Liver (tissue), 9 donors: ENCODE data around the gene GNLY. TPM values are rescaled to one million over a fixed set of nuclear protein-coding genes. Genes with fewer than 3 reads are reported as not detected.

Experiments
- DNase-seq: peaks from one replicate; pipeline ENCODE4 v3.0.0-alpha.2; 2017; ENCODE audit warnings: low spot score
- H3K27ac ChIP-seq, 2 donors: one replicate each; pipeline ENCODE4 v1.7.0; 2013; ENCODE audit warnings: inconsistent platforms in 2 of 2, low read length in 2 of 2, control low read depth in 1 of 2, low read depth in 1 of 2, mild to moderate bottlenecking in 1 of 2
- H3K27me3 ChIP-seq, 4 donors: one replicate each; pipeline versions ENCODE4 v1.6.1 to v1.7.0; 2013; ENCODE audit warnings: low read length in 3 of 4, inconsistent platforms in 1 of 4, mild to moderate bottlenecking in 1 of 4, moderate library complexity in 1 of 4; ENCODE audit not compliant: control insufficient read depth in 4 of 4, insufficient read depth in 4 of 4
- H3K36me3 ChIP-seq, 4 donors: one replicate each; pipeline versions ENCODE4 v1.6.1 to v1.7.0; 2013; ENCODE audit warnings: low read length in 3 of 4, mild to moderate bottlenecking in 3 of 4, low read depth in 1 of 4, moderate library complexity in 1 of 4; ENCODE audit not compliant: control insufficient read depth in 4 of 4, insufficient read depth in 3 of 4
- H3K4me1 ChIP-seq, 4 donors: one replicate each; pipeline versions ENCODE4 v1.6.1 to v1.7.0; 2013; ENCODE audit warnings: low read length in 3 of 4, mild to moderate bottlenecking in 3 of 4, moderate library complexity in 1 of 4; ENCODE audit not compliant: control insufficient read depth in 4 of 4, insufficient read depth in 4 of 4
- H3K4me3 ChIP-seq, 3 donors: one replicate each; pipeline versions ENCODE4 v1.6.1 to v1.7.0; 2013; ENCODE audit warnings: low read length in 3 of 3, control low read depth in 1 of 3, low read depth in 1 of 3, mild to moderate bottlenecking in 1 of 3
- H3K9ac ChIP-seq, 2 donors: one replicate each; pipeline ENCODE4 v1.7.0; 2013; ENCODE audit warnings: low read length in 2 of 2, mild to moderate bottlenecking in 2 of 2, moderate library complexity in 2 of 2, control low read depth in 1 of 2, low read depth in 1 of 2
- H3K9me3 ChIP-seq, 4 donors: one replicate each; pipeline versions ENCODE4 v1.6.1 to v1.7.0; 2013; ENCODE audit warnings: low read length in 3 of 4; ENCODE audit not compliant: control insufficient read depth in 4 of 4
- EGR1 ChIP-seq, 2 donors: IDR thresholded peaks; 2 replicates each; pipeline ENCODE4 v1.6.1; 2016 to 2018; ENCODE audit warnings: antibody characterized with exemption in 2 of 2, low read depth in 2 of 2
- FOXA1 ChIP-seq: IDR thresholded peaks from 2 replicates; pipeline ENCODE4 v1.6.1; 2016; ENCODE audit warnings: antibody characterized with exemption
- FOXA2 ChIP-seq: IDR thresholded peaks from 2 replicates; pipeline ENCODE4 v1.6.1; 2016; ENCODE audit warnings: antibody characterized with exemption
- GABPA ChIP-seq, 2 donors: IDR thresholded peaks in 1 of 2; conservative IDR thresholded peaks in 1 of 2; 2 replicates each; pipeline ENCODE4 v1.6.1; 2016; ENCODE audit warnings: antibody characterized with exemption in 2 of 2, mild to moderate bottlenecking in 1 of 2, moderate library complexity in 1 of 2
- HNF4A ChIP-seq, 2 donors: conservative IDR thresholded peaks; 2 replicates each; pipeline ENCODE4 v1.6.1; 2016; ENCODE audit warnings: antibody characterized with exemption in 2 of 2, mild to moderate bottlenecking in 2 of 2
- HNF4G ChIP-seq: IDR thresholded peaks from 2 replicates; pipeline ENCODE4 v1.6.1; 2016; ENCODE audit warnings: antibody characterized with exemption
- JUND ChIP-seq, 2 donors: IDR thresholded peaks; 2 replicates each; pipeline ENCODE4 v1.6.1; 2016; ENCODE audit warnings: antibody characterized with exemption in 2 of 2
- NR2F2 ChIP-seq: IDR thresholded peaks from 2 replicates; pipeline ENCODE4 v1.6.1; 2016; ENCODE audit warnings: antibody characterized with exemption
- RAD21 ChIP-seq, 2 donors: IDR thresholded peaks; 2 replicates each; pipeline ENCODE4 v1.6.1; 2016; ENCODE audit warnings: antibody characterized with exemption in 2 of 2, mild to moderate bottlenecking in 2 of 2
- RXRA ChIP-seq, 2 donors: IDR thresholded peaks; 2 replicates each; pipeline ENCODE4 v1.6.1; 2017 to 2018; ENCODE audit warnings: antibody characterized with exemption in 2 of 2, mild to moderate bottlenecking in 1 of 2
- SP1 ChIP-seq: IDR thresholded peaks from 2 replicates; pipeline ENCODE4 v1.6.1; 2018; ENCODE audit warnings: antibody characterized with exemption, mild to moderate bottlenecking
- TAF1 ChIP-seq: conservative IDR thresholded peaks from 2 replicates; pipeline ENCODE4 v1.6.1; 2016; ENCODE audit warnings: antibody characterized with exemption, mild to moderate bottlenecking
- YY1 ChIP-seq: IDR thresholded peaks from 2 replicates; pipeline ENCODE4 v1.6.1; 2016; ENCODE audit warnings: antibody characterized with exemption, mild to moderate bottlenecking
- WGBS: extraction: QIAGEN DNeasy Blood & Tissue Kit; methylation state at CpG from one replicate; pipeline ENCODE4 v1.1.7; 2013; 5-methylcytosine and 5-hydroxymethylcytosine counted together
- polyA plus RNA-seq, 2 donors: library from polyadenylated mRNA; stranded (reverse) in 1 of 2; unstranded in 1 of 2; fragments of 200-250 nt in 1 of 2; fragments of >200 nt in 1 of 2; fragmentation: Nextera tagmentation in 1 of 2; extraction: Ambion mirVana in 1 of 2; gene quantifications; one replicate each; pipeline versions ENCODE4 v1.2.1 to v1.2.3, GENCODE V29; 2013 to 2015
- total RNA-seq, 2 donors: library from RNA; depleted of rRNA; stranded (reverse); fragments of >200 nt; gene quantifications; one replicate each; pipeline ENCODE4 v1.2.3, GENCODE V29; 2014
- TF ChIP-seq, protein P1 (sequence below): fragments of 150-350 bp; IDR thresholded peaks from 2 replicates; pipeline ENCODE4 v1.5.1; 2017; ENCODE audit warnings: improper control_type of control experiment, low read depth, low read length; ENCODE audit not compliant: missing input control
- TF ChIP-seq, protein P2 (sequence below): IDR thresholded peaks from 2 replicates; pipeline ENCODE4 v1.6.1; 2016; ENCODE audit warnings: antibody characterized with exemption
- TF ChIP-seq, protein P3 (sequence below): IDR thresholded peaks from 2 replicates; pipeline ENCODE4 v1.6.1; 2016; ENCODE audit warnings: antibody characterized with exemption, mild to moderate bottlenecking
- TF ChIP-seq, protein P4 (sequence below): IDR thresholded peaks from 2 replicates; pipeline ENCODE4 v1.6.1; 2016; ENCODE audit warnings: antibody characterized with exemption
- TF ChIP-seq, protein P5 (sequence below): IDR thresholded peaks from 2 replicates; pipeline ENCODE4 v1.6.1; 2016; ENCODE audit warnings: antibody characterized with exemption
- donor health status: healthy.
- donor health status: healthy.
- donor health status: healthy.
- donor health status: healthy.
- donor health status: healthy.

GNLY gene
- total and polyA plus RNA-seq, 4 donors: 0.75 to 4.8 (median 1.3) TPM; not detected in 1

DNA sequence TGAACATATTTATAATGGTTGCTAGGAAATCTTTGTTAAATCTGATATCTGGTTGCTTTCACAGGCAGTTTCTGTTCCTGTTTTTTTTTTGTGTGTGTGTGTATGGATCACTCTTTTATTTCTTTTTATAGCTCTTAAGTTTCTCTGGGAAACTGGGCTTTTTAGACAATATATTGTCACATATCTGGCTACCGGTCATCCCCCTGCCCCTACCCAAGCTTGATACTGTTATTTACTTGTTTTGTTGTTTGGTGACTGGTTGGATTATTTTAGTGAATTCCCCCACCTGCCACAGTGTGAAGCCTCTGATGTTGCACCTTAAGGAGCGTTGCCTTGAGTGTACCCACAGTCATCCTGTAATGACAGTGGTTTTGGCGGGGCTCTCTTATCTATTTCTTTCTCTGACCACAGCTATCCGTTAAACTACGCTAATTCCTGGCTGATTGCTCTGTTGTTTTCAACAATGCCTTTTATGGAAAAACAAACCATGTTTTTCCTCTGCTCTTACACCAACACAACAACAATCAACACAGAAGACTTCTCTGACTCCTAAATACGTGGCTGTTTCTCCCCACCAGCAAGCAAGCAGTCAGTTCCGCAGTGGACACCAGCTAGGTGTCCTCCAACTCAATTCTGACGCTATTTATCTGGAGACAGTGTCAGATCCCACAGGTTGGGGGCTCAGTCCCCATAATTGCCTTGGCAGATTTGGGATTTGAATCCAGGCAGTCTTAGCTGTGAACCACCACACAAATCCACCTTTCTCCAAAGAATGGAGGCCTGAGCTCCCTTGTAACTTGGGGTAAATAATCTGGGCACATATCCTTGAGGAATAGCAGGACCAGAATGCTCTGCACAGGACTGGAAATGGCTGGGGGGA lies 10.9 kb downstream of the GNLY start:
- H3K4me1 ChIP-seq: peaks cover 19 to 52% (median 49%) of the 10 kb centered on the region in 4 donors
- TF ChIP-seq FOXA2 (no peak), GABPA (IDR thresholded peaks at IDR 0.05 in 1 of 2, conservative IDR thresholded peaks at IDR 0.05 in 1 of 2) (no peak), JUND (IDR thresholded peaks at IDR 0.05) (no peak), HNF4G (no peak), FOXA1 (no peak), RXRA (IDR thresholded peaks at IDR 0.05) (no peak), EGR1 (IDR thresholded peaks at IDR 0.05; ENCODE audit: low read depth in 2 of 2) (no peak), HNF4A (conservative IDR thresholded peaks at IDR 0.05) (no peak)
- TF ChIP-seq, protein P1, sequence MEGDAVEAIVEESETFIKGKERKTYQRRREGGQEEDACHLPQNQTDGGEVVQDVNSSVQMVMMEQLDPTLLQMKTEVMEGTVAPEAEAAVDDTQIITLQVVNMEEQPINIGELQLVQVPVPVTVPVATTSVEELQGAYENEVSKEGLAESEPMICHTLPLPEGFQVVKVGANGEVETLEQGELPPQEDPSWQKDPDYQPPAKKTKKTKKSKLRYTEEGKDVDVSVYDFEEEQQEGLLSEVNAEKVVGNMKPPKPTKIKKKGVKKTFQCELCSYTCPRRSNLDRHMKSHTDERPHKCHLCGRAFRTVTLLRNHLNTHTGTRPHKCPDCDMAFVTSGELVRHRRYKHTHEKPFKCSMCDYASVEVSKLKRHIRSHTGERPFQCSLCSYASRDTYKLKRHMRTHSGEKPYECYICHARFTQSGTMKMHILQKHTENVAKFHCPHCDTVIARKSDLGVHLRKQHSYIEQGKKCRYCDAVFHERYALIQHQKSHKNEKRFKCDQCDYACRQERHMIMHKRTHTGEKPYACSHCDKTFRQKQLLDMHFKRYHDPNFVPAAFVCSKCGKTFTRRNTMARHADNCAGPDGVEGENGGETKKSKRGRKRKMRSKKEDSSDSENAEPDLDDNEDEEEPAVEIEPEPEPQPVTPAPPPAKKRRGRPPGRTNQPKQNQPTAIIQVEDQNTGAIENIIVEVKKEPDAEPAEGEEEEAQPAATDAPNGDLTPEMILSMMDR: no peak
- TF ChIP-seq, protein P2, sequence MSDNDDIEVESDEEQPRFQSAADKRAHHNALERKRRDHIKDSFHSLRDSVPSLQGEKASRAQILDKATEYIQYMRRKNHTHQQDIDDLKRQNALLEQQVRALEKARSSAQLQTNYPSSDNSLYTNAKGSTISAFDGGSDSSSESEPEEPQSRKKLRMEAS: no peak
- peak overlapping the region in 1 of 2 donors; percentile 24 for H3K9ac ChIP-seq
- H3K9me3 ChIP-seq: no peaks in the 10 kb centered on the region
- DNase-seq: no peak
- no peaks in the 10 kb centered on the region for H3K36me3 ChIP-seq
- peak overlapping the region; percentile 85 to 93 for H3K27ac ChIP-seq
- no peak overlapping the region for H3K4me3 ChIP-seq
- no peaks in the 10 kb centered on the region for H3K27me3 ChIP-seq
- 81% methylated on average over 8 of the region's 8 CpGs for WGBS

DNA sequence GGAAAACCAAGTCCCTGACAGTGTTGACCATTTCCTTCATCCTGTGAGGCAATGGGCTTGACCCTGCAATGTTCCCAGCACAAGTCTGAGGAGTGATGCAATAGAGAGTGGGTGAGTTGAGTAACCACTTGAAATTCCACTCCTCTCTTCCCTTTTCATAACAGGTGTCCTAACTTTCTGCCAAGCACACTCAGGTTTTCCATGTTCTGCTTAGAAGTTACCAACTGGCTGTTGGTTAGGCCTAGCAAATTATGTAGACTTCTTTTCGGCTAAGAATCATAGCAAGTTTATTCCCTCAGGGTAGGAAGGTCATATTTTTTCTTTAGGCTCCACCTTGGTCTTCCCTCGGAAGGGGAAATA lies 11.5 kb downstream of the GNLY start:
- no peaks in the 10 kb centered on the region for H3K36me3 ChIP-seq
- no peaks in the 10 kb centered on the region for H3K27me3 ChIP-seq
- peak overlapping the region in 1 of 2 donors; percentile 19 for H3K9ac ChIP-seq
- no peaks in the 10 kb centered on the region for H3K9me3 ChIP-seq
- WGBS: 81% methylated on average over 2 of the region's 2 CpGs
- peaks cover 23 to 57% (median 51%) of the 10 kb centered on the region in 4 donors for H3K4me1 ChIP-seq
- peak overlapping the region; percentile 85 to 93 for H3K27ac ChIP-seq
- no peak overlapping the region for H3K4me3 ChIP-seq
- DNase-seq: no peak
- peak; percentile 49 for TF ChIP-seq HNF4G
- TF ChIP-seq, protein P3, sequence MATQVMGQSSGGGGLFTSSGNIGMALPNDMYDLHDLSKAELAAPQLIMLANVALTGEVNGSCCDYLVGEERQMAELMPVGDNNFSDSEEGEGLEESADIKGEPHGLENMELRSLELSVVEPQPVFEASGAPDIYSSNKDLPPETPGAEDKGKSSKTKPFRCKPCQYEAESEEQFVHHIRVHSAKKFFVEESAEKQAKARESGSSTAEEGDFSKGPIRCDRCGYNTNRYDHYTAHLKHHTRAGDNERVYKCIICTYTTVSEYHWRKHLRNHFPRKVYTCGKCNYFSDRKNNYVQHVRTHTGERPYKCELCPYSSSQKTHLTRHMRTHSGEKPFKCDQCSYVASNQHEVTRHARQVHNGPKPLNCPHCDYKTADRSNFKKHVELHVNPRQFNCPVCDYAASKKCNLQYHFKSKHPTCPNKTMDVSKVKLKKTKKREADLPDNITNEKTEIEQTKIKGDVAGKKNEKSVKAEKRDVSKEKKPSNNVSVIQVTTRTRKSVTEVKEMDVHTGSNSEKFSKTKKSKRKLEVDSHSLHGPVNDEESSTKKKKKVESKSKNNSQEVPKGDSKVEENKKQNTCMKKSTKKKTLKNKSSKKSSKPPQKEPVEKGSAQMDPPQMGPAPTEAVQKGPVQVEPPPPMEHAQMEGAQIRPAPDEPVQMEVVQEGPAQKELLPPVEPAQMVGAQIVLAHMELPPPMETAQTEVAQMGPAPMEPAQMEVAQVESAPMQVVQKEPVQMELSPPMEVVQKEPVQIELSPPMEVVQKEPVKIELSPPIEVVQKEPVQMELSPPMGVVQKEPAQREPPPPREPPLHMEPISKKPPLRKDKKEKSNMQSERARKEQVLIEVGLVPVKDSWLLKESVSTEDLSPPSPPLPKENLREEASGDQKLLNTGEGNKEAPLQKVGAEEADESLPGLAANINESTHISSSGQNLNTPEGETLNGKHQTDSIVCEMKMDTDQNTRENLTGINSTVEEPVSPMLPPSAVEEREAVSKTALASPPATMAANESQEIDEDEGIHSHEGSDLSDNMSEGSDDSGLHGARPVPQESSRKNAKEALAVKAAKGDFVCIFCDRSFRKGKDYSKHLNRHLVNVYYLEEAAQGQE: peak; percentile 64
- peak; percentile 91 for TF ChIP-seq YY1
- peak; percentile 89 to 96 for TF ChIP-seq EGR1 (IDR thresholded peaks at IDR 0.05; ENCODE audit: low read depth in 2 of 2)
- TF ChIP-seq, protein P4, sequence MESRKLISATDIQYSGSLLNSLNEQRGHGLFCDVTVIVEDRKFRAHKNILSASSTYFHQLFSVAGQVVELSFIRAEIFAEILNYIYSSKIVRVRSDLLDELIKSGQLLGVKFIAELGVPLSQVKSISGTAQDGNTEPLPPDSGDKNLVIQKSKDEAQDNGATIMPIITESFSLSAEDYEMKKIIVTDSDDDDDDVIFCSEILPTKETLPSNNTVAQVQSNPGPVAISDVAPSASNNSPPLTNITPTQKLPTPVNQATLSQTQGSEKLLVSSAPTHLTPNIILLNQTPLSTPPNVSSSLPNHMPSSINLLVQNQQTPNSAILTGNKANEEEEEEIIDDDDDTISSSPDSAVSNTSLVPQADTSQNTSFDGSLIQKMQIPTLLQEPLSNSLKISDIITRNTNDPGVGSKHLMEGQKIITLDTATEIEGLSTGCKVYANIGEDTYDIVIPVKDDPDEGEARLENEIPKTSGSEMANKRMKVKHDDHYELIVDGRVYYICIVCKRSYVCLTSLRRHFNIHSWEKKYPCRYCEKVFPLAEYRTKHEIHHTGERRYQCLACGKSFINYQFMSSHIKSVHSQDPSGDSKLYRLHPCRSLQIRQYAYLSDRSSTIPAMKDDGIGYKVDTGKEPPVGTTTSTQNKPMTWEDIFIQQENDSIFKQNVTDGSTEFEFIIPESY: peak; percentile 83
- peak; percentile 63 for TF ChIP-seq FOXA1
- peak; percentile 94 for TF ChIP-seq SP1
- peak; percentile 97 to 100 for TF ChIP-seq JUND (IDR thresholded peaks at IDR 0.05)
- TF ChIP-seq GABPA (IDR thresholded peaks at IDR 0.05 in 1 of 2, conservative IDR thresholded peaks at IDR 0.05 in 1 of 2): peak; percentile 8 to 71
- TF ChIP-seq FOXA2: peak; percentile 82
- TF ChIP-seq, protein P2: peak; percentile 96
- peak; percentile 78 for TF ChIP-seq NR2F2
- peak; percentile 52 to 67 for TF ChIP-seq RAD21 (IDR thresholded peaks at IDR 0.05)
- peak; percentile 84 to 92 for TF ChIP-seq HNF4A (conservative IDR thresholded peaks at IDR 0.05)
- no peak for TF ChIP-seq TAF1
- peak; percentile 96 to 98 for TF ChIP-seq RXRA (IDR thresholded peaks at IDR 0.05)
- TF ChIP-seq, protein P1: no peak
- TF ChIP-seq, protein P5, sequence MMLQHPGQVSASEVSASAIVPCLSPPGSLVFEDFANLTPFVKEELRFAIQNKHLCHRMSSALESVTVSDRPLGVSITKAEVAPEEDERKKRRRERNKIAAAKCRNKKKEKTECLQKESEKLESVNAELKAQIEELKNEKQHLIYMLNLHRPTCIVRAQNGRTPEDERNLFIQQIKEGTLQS: peak; percentile 99
